Mesendoderm (in vitro differentiated cells): Measurements from ENCODE around the gene CHMP2A.
A peak's percentile ranks its signal among the peaks of the same experiment; 100 is the strongest.

Experiments used
- DNase-seq: peaks from one replicate; pipeline ENCODE4 v3.0.0; 2013
- H2AK5ac ChIP-seq: 2 replicates; pipeline ENCODE4 v1.6.1; 2013; ENCODE audit warnings: low read length, inconsistent platforms
- H2BK120ac ChIP-seq: 2 replicates; pipeline ENCODE4 v1.6.1; 2013; ENCODE audit warnings: low read depth, mild to moderate bottlenecking, low read length, moderate library complexity, mixed read lengths
- H2BK15ac ChIP-seq: replicated peaks from 2 replicates; pipeline ENCODE4 v1.6.1; 2013; ENCODE audit warnings: low read depth, mild to moderate bottlenecking, moderate library complexity
- H2BK5ac ChIP-seq: 2 replicates; pipeline ENCODE4 v1.6.1; 2013; ENCODE audit warnings: low read length, inconsistent platforms
- H3K18ac ChIP-seq: 2 replicates; pipeline ENCODE4 v1.6.1; 2013; ENCODE audit warnings: mild to moderate bottlenecking, low read length, mixed read lengths
- H3K23ac ChIP-seq: one replicate; pipeline ENCODE4 v1.6.1; 2013; ENCODE audit warnings: low read length
- H3K27ac ChIP-seq: 2 replicates; pipeline ENCODE4 v1.5.1; 2013; ENCODE audit warnings: low read depth, mild to moderate bottlenecking, inconsistent platforms, low read length, moderate library complexity
- H3K27me3 ChIP-seq: 2 replicates; pipeline ENCODE4 v1.6.1; 2013; ENCODE audit warnings: low read length, control low read depth, mild to moderate bottlenecking, inconsistent platforms; ENCODE audit not compliant: insufficient read depth, poor library complexity
- H3K36me3 ChIP-seq: 2 replicates; pipeline ENCODE4 v1.6.1; 2013; ENCODE audit warnings: low read length, inconsistent platforms; ENCODE audit not compliant: control insufficient read depth, insufficient read depth
- H3K4ac ChIP-seq: one replicate; pipeline ENCODE4 v1.6.1; 2013; ENCODE audit warnings: low read depth, mild to moderate bottlenecking, low read length, moderate library complexity
- H3K4me1 ChIP-seq: 2 replicates; pipeline ENCODE4 v1.6.1; 2013; ENCODE audit warnings: low read depth, low read length, inconsistent platforms; ENCODE audit not compliant: control insufficient read depth
- H3K4me2 ChIP-seq: 2 replicates; pipeline ENCODE4 v1.6.1; 2013; ENCODE audit warnings: low read length
- H3K4me3 ChIP-seq: 2 replicates; pipeline ENCODE4 v1.5.1; 2013; ENCODE audit warnings: mild to moderate bottlenecking, low read length
- H3K56ac ChIP-seq: one replicate; pipeline ENCODE4 v1.6.1; 2013; ENCODE audit warnings: low read length
- H3K79me1 ChIP-seq: 2 replicates; pipeline ENCODE4 v1.6.1; 2013; ENCODE audit warnings: low read length, inconsistent platforms
- H3K79me2 ChIP-seq: 2 replicates; pipeline ENCODE4 v1.6.1; 2013; ENCODE audit warnings: mild to moderate bottlenecking, low read length; ENCODE audit not compliant: control insufficient read depth, insufficient read depth
- H3K9ac ChIP-seq: 2 replicates; pipeline ENCODE4 v1.6.1; 2013; ENCODE audit warnings: low read length, inconsistent platforms
- H4K5ac ChIP-seq: one replicate; pipeline ENCODE4 v1.6.1; 2013; ENCODE audit warnings: low read length
- H4K8ac ChIP-seq: one replicate; pipeline ENCODE4 v1.6.1; 2013; ENCODE audit warnings: low read depth, mild to moderate bottlenecking, control low read depth, low read length, moderate library complexity
- WGBS: extraction: QIAGEN DNeasy Blood & Tissue Kit; methylation state at CpG from one replicate; pipeline ENCODE4 v1.1.7; 2013; ENCODE audit warnings: low lambda C conversion rate, missing lambda C conversion rate; ENCODE audit not compliant: insufficient coverage; ENCODE audit errors: extremely low coverage; 5-methylcytosine and 5-hydroxymethylcytosine counted together

The CHMP2A gene

DNA sequence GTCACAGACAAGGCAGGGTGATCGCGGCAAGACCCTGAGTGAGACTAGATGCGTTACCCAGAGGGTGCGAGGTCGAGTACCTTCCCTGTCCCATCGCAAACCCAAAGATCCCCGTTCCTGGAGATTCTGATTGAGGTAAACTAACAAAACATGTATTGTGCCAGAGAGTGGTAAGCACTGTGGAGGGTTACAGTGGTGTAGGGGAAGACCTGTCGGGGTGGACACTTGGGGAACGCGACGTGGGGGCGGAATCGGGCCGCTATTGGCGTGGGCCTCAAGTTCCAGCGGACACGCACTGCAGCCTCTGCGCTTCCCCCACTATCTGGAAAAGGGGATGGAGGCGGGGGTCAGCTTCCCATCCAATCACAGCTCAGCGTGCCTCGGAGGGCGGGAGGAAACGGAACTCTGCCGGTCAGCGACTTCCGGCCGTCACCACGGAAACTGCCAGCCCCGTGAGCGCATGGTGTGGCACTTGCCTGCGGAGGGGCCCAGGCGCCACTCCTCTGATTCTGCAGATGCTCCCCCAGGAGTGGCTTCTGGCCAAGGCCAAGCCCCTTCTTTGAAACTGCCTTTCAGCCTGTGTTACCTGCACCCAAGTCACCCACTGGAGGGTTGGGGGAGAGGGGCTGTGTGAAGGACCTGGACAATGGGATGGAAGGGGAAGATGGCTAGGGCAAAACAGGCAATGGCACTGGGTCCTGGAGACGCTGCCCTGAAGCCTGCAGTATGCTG lies 4.5 kb upstream of the CHMP2A start:
- peak overlapping the region; percentile 74 for H3K27ac ChIP-seq
- no CpG with 5 or more reads among the region's 33 CpGs for WGBS

DNA sequence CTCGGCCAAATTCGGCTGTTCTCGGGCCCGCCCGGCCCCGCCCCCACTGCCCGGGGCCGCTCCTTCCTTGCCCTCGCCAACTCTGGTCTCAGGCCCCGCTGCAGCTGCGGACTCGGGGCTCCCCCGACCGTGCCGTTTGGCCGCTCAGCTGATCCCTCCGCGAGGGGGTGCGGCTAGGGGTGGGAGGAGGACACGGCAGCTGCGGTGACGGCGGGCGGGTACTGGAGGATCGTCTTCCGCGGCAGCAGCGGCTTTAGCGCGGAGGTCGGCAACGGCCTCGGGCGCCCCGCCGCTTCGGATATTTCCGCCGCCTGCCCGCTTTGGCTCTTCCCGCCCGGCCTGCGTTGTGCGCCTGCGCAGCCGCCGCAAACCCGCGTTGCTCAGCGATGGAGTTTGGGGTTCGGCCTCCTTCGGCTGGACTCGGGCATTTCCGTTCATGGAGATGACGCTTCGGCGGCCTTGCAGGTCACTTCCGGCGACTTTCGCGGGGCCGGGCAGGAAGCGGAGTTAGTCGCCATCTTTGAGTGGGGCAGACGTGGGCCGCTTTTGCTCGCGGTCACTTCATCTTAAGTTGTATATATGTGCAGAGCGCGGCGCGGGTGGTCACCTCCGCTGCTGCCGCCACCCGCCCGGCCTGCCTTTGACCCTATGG lies 3.8 kb upstream of the CHMP2A start:
- no CpG with 5 or more reads among the region's 76 CpGs for WGBS
- peak overlapping the region; percentile 74 for H3K4ac ChIP-seq
- H4K8ac ChIP-seq: no peak overlapping the region

More for the DNA sequence above, 4.5 kb upstream of the CHMP2A start:
- Histone ChIP-seq H3K9ac (peak overlapping the region; percentile 84), H4K5ac (peak overlapping the region; percentile 9), H3K4ac (peak overlapping the region; percentile 74), H3K79me2 (peaks cover 21% of the 10 kb centered on the region), H2BK5ac (peak overlapping the region; percentile 83), H3K27me3 (no peaks in the 10 kb centered on the region), H3K36me3 (peaks cover 2% of the 10 kb centered on the region), H3K18ac (peak overlapping the region; percentile 66), H2AK5ac (peak overlapping the region; percentile 63), H3K4me2 (peak overlapping the region; percentile 78), H3K4me3 (peak overlapping the region; percentile 56), H3K56ac (peak overlapping the region; percentile 92), H3K79me1 (peaks cover 5% of the 10 kb centered on the region), H4K8ac (no peak overlapping the region), H2BK15ac (no peak overlapping the region), H3K23ac (no peak overlapping the region), H2BK120ac (no peak overlapping the region), H3K4me1 (peaks cover 9% of the 10 kb centered on the region)
- DNase-seq: peak; percentile 96

DNA sequence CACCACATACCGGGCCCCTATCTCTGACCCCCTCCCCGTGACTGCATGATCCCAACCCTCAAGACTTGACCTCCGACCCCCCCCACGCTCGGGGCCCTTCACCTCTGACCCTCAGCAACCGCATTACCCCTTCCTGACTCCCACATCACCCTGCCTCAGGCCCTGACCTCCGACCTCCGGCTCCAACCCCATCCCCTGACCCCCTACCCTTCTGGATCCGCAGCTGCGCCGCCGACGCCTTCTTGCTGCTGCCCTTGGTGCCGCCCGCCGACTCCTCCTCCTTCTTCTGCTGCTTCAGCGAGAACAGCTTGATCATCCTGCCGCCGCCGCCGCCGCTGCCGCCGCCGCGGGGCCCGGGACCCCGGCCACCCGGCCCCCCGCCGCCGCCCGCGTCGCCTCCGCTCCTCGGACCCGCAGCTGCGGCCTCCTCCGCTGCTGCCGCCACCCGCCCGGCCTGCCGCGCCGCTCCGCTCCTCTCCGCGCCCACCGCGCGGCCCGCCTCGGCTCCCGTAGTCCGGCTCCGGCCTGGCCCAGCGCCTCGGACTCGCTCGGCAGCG lies 3.2 kb upstream of the CHMP2A start, which contains the start of gene UBE2M:
TSS of gene UBE2M (minus strand) at position 546 of the 557 bp plus-strand sequence. CDS start at position 316, 230 bp downstream.
- Histone ChIP-seq H4K8ac (no peak within 1 kb of the TSS), H3K27me3 (no peaks in the 10 kb centered on the region), H3K56ac (peak within 1 kb of the TSS; percentile 100), H4K5ac (no peak within 1 kb of the TSS), H3K4me2 (peak within 1 kb of the TSS; percentile 74), H3K18ac (peak within 1 kb of the TSS; percentile 91), H3K4me3 (peak within 1 kb of the TSS; percentile 89), H2BK15ac (no peak within 1 kb of the TSS), H3K4ac (peak within 1 kb of the TSS; percentile 88), H3K23ac (peak within 1 kb of the TSS; percentile 100), H3K9ac (peak within 1 kb of the TSS; percentile 100), H3K27ac (peak within 1 kb of the TSS; percentile 100), H2BK5ac (peak within 1 kb of the TSS; percentile 99), H3K36me3 (peaks cover 2% of the 10 kb centered on the region), H3K79me1 (peaks cover 5% of the 10 kb centered on the region), H3K4me1 (peaks cover 9% of the 10 kb centered on the region), H3K79me2 (peaks cover 21% of the 10 kb centered on the region), H2AK5ac (no peak within 1 kb of the TSS), H2BK120ac (no peak within 1 kb of the TSS)
- no CpG with 5 or more reads among the region's 62 CpGs for WGBS
- DNase-seq: peak; percentile 62

More for the DNA sequence above, 3.8 kb upstream of the CHMP2A start:
- no peak overlapping the region for H2BK120ac ChIP-seq
- H2BK5ac ChIP-seq: peak overlapping the region; percentile 99
- H2BK15ac ChIP-seq: no peak overlapping the region
- H3K79me2 ChIP-seq: peaks cover 21% of the 10 kb centered on the region
- no peaks in the 10 kb centered on the region for H3K27me3 ChIP-seq
- H3K9ac ChIP-seq: peak overlapping the region; percentile 100
- peaks cover 5% of the 10 kb centered on the region for H3K79me1 ChIP-seq
- H3K4me2 ChIP-seq: peak overlapping the region; percentile 74
- peaks cover 9% of the 10 kb centered on the region for H3K4me1 ChIP-seq
- peak overlapping the region; percentile 91 for H3K18ac ChIP-seq
- peak overlapping the region; percentile 100 for H3K23ac ChIP-seq
- no peak overlapping the region for H2AK5ac ChIP-seq
- peak overlapping the region; percentile 80 for H3K4me3 ChIP-seq
- H3K27ac ChIP-seq: peak overlapping the region; percentile 100
- DNase-seq: peak; percentile 99
- no peak overlapping the region for H4K5ac ChIP-seq
- peaks cover 2% of the 10 kb centered on the region for H3K36me3 ChIP-seq
- H3K56ac ChIP-seq: peak overlapping the region; percentile 100

DNA sequence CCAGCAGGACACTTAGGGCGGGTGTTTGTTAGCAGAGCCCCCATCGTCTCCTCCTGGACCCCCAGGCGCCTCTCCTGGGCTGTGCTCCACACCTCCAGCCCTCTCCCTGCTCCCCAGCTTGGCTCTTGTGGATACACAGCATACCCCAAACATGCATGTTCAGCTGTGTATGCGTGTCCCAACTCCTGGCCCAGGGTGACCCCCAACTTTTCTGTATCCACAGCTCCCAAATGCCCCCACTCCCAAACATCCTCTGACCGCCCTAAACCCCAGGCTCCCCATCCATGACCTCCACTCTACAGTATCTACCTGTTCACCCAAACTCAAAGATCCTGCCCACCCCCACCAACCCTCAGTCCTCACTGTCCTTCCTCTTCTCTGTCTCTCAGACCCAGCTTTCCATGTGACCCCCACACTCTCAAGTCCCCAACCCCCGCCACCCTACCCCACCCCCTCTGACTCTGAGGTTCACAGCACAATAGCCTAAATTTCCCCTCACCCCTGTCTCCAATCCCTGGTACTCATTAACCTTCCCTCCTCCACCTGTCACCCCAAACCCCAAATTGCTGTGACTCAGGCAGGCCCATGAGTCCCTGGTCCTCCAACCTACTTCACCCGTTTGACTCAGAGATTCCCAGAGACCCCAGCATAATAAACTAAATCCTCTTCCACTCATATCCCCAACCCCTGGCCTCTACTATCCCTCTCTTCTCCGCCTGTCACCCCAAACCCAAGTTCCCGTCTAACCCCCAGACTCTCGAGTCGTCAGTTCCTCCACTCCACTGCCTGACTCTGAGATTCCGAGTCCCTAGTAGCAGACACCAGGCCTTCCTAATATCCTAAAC lies 2.5 kb upstream of the CHMP2A start:
- Histone ChIP-seq H2BK15ac (no peak overlapping the region), H3K4me3 (peak overlapping the region; percentile 89), H3K27me3 (no peaks in the 10 kb centered on the region), H3K9ac (peak overlapping the region; percentile 97), H2BK5ac (peak overlapping the region; percentile 35), H3K27ac (peak overlapping the region; percentile 100), H2AK5ac (no peak overlapping the region), H3K23ac (peak overlapping the region; percentile 97), H3K79me1 (peaks cover 5% of the 10 kb centered on the region), H3K56ac (peak overlapping the region; percentile 100), H3K4ac (peak overlapping the region; percentile 88), H3K18ac (no peak overlapping the region), H3K36me3 (peaks cover 2% of the 10 kb centered on the region), H4K8ac (no peak overlapping the region), H4K5ac (no peak overlapping the region), H3K4me2 (peak overlapping the region; percentile 42), H3K79me2 (peaks cover 21% of the 10 kb centered on the region), H3K4me1 (peaks cover 9% of the 10 kb centered on the region), H2BK120ac (no peak overlapping the region)
- WGBS: no CpG with 5 or more reads among the region's 12 CpGs
- DNase-seq: no peak

DNA sequence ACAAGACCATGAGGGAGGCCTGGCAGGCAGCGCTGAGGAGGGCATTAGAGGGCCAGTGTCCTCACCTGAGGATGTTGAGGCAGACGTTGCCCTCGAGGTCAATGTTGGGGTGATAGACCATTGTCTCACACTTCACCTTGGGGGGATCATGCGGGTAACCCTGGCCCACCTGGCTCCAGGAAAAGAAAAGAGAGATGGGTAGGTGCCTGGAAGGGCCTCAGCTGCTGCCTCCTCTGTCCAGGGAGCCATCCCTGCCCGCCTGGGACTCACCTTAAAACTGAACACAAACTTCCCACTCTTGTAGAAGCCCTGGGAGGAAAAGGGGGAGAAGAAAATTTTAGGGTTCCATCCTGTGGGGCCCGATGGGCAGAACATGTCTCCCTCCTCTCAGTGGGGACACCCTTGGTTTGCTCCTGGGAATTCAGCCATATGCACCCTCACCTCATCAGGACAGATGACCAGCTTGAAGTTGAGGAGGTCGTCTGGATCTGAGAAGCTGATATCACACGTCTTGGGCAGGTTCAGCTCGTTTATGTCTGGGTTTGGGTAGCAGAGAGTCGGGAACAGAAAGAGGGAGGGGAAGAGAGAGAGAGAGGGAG lies 1.8 kb upstream of the CHMP2A start:
- H3K18ac ChIP-seq: no peak overlapping the region
- no peak overlapping the region for H2BK5ac ChIP-seq
- H2BK15ac ChIP-seq: no peak overlapping the region
- H3K9ac ChIP-seq: peak overlapping the region; percentile 97
- H3K79me1 ChIP-seq: peaks cover 5% of the 10 kb centered on the region
- no peaks in the 10 kb centered on the region for H3K27me3 ChIP-seq
- no peak overlapping the region for H2AK5ac ChIP-seq
- no peak overlapping the region for H3K23ac ChIP-seq
- no peak for DNase-seq
- no peak overlapping the region for H3K4ac ChIP-seq
- no peak overlapping the region for H4K8ac ChIP-seq
- peaks cover 21% of the 10 kb centered on the region for H3K79me2 ChIP-seq
- no peak overlapping the region for H2BK120ac ChIP-seq
- no CpG with 5 or more reads among the region's 10 CpGs for WGBS
- no peak overlapping the region for H3K4me3 ChIP-seq
- no peak overlapping the region for H3K27ac ChIP-seq
- H4K5ac ChIP-seq: no peak overlapping the region
- H3K56ac ChIP-seq: peak overlapping the region; percentile 100
- peaks cover 7% of the 10 kb centered on the region for H3K36me3 ChIP-seq
- H3K4me2 ChIP-seq: peak overlapping the region; percentile 42
- peaks cover 9% of the 10 kb centered on the region for H3K4me1 ChIP-seq
